Liver (tissue), 9 donors: ENCODE results near the gene OSTN. TPM values are rescaled to one million over a fixed set of nuclear protein-coding genes. Genes with fewer than 3 reads are reported as not detected.

ENCODE experiments used
- DNase-seq: peaks from one replicate; pipeline ENCODE4 v3.0.0-alpha.2; 2017; ENCODE audit warnings: low spot score
- H3K27ac ChIP-seq, 2 donors: one replicate each; pipeline ENCODE4 v1.7.0; 2013; ENCODE audit warnings: inconsistent platforms in 2 of 2, low read length in 2 of 2, control low read depth in 1 of 2, low read depth in 1 of 2, mild to moderate bottlenecking in 1 of 2
- H3K27me3 ChIP-seq, 4 donors: one replicate each; pipeline versions ENCODE4 v1.6.1 to v1.7.0; 2013; ENCODE audit warnings: low read length in 3 of 4, inconsistent platforms in 1 of 4, mild to moderate bottlenecking in 1 of 4, moderate library complexity in 1 of 4; ENCODE audit not compliant: control insufficient read depth in 4 of 4, insufficient read depth in 4 of 4
- H3K36me3 ChIP-seq, 4 donors: one replicate each; pipeline versions ENCODE4 v1.6.1 to v1.7.0; 2013; ENCODE audit warnings: low read length in 3 of 4, mild to moderate bottlenecking in 3 of 4, low read depth in 1 of 4, moderate library complexity in 1 of 4; ENCODE audit not compliant: control insufficient read depth in 4 of 4, insufficient read depth in 3 of 4
- H3K4me1 ChIP-seq, 4 donors: one replicate each; pipeline versions ENCODE4 v1.6.1 to v1.7.0; 2013; ENCODE audit warnings: low read length in 3 of 4, mild to moderate bottlenecking in 3 of 4, moderate library complexity in 1 of 4; ENCODE audit not compliant: control insufficient read depth in 4 of 4, insufficient read depth in 4 of 4
- H3K4me3 ChIP-seq, 3 donors: one replicate each; pipeline versions ENCODE4 v1.6.1 to v1.7.0; 2013; ENCODE audit warnings: low read length in 3 of 3, control low read depth in 1 of 3, low read depth in 1 of 3, mild to moderate bottlenecking in 1 of 3
- H3K9ac ChIP-seq, 2 donors: one replicate each; pipeline ENCODE4 v1.7.0; 2013; ENCODE audit warnings: low read length in 2 of 2, mild to moderate bottlenecking in 2 of 2, moderate library complexity in 2 of 2, control low read depth in 1 of 2, low read depth in 1 of 2
- H3K9me3 ChIP-seq, 4 donors: one replicate each; pipeline versions ENCODE4 v1.6.1 to v1.7.0; 2013; ENCODE audit warnings: low read length in 3 of 4; ENCODE audit not compliant: control insufficient read depth in 4 of 4
- EGR1 ChIP-seq, 2 donors: IDR thresholded peaks; 2 replicates each; pipeline ENCODE4 v1.6.1; 2016 to 2018; ENCODE audit warnings: antibody characterized with exemption in 2 of 2, low read depth in 2 of 2
- FOXA1 ChIP-seq: IDR thresholded peaks from 2 replicates; pipeline ENCODE4 v1.6.1; 2016; ENCODE audit warnings: antibody characterized with exemption
- FOXA2 ChIP-seq: IDR thresholded peaks from 2 replicates; pipeline ENCODE4 v1.6.1; 2016; ENCODE audit warnings: antibody characterized with exemption
- GABPA ChIP-seq, 2 donors: IDR thresholded peaks in 1 of 2; conservative IDR thresholded peaks in 1 of 2; 2 replicates each; pipeline ENCODE4 v1.6.1; 2016; ENCODE audit warnings: antibody characterized with exemption in 2 of 2, mild to moderate bottlenecking in 1 of 2, moderate library complexity in 1 of 2
- HNF4A ChIP-seq, 2 donors: conservative IDR thresholded peaks; 2 replicates each; pipeline ENCODE4 v1.6.1; 2016; ENCODE audit warnings: antibody characterized with exemption in 2 of 2, mild to moderate bottlenecking in 2 of 2
- HNF4G ChIP-seq: IDR thresholded peaks from 2 replicates; pipeline ENCODE4 v1.6.1; 2016; ENCODE audit warnings: antibody characterized with exemption
- JUND ChIP-seq, 2 donors: IDR thresholded peaks; 2 replicates each; pipeline ENCODE4 v1.6.1; 2016; ENCODE audit warnings: antibody characterized with exemption in 2 of 2
- NR2F2 ChIP-seq: IDR thresholded peaks from 2 replicates; pipeline ENCODE4 v1.6.1; 2016; ENCODE audit warnings: antibody characterized with exemption
- RAD21 ChIP-seq, 2 donors: IDR thresholded peaks; 2 replicates each; pipeline ENCODE4 v1.6.1; 2016; ENCODE audit warnings: antibody characterized with exemption in 2 of 2, mild to moderate bottlenecking in 2 of 2
- REST ChIP-seq: IDR thresholded peaks from 2 replicates; pipeline ENCODE4 v1.6.1; 2016; ENCODE audit warnings: antibody characterized with exemption, mild to moderate bottlenecking
- RXRA ChIP-seq, 2 donors: IDR thresholded peaks; 2 replicates each; pipeline ENCODE4 v1.6.1; 2017 to 2018; ENCODE audit warnings: antibody characterized with exemption in 2 of 2, mild to moderate bottlenecking in 1 of 2
- SP1 ChIP-seq: IDR thresholded peaks from 2 replicates; pipeline ENCODE4 v1.6.1; 2018; ENCODE audit warnings: antibody characterized with exemption, mild to moderate bottlenecking
- TAF1 ChIP-seq: conservative IDR thresholded peaks from 2 replicates; pipeline ENCODE4 v1.6.1; 2016; ENCODE audit warnings: antibody characterized with exemption, mild to moderate bottlenecking
- YY1 ChIP-seq: IDR thresholded peaks from 2 replicates; pipeline ENCODE4 v1.6.1; 2016; ENCODE audit warnings: antibody characterized with exemption, mild to moderate bottlenecking
- WGBS: extraction: QIAGEN DNeasy Blood & Tissue Kit; methylation state at CpG from one replicate; pipeline ENCODE4 v1.1.7; 2013; 5-methylcytosine and 5-hydroxymethylcytosine counted together
- polyA plus RNA-seq, 2 donors: library from polyadenylated mRNA; stranded (reverse) in 1 of 2; unstranded in 1 of 2; fragments of 200-250 nt in 1 of 2; fragments of >200 nt in 1 of 2; fragmentation: Nextera tagmentation in 1 of 2; extraction: Ambion mirVana in 1 of 2; gene quantifications; one replicate each; pipeline versions ENCODE4 v1.2.1 to v1.2.3, GENCODE V29; 2013 to 2015
- total RNA-seq, 2 donors: library from RNA; depleted of rRNA; stranded (reverse); fragments of >200 nt; gene quantifications; one replicate each; pipeline ENCODE4 v1.2.3, GENCODE V29; 2014
- TF ChIP-seq, protein P1 (sequence below): IDR thresholded peaks from 2 replicates; pipeline ENCODE4 v1.6.1; 2016; ENCODE audit warnings: antibody characterized with exemption
- TF ChIP-seq, protein P2 (sequence below): IDR thresholded peaks from 2 replicates; pipeline ENCODE4 v1.6.1; 2016; ENCODE audit warnings: antibody characterized with exemption
- TF ChIP-seq, protein P3 (sequence below): IDR thresholded peaks from 2 replicates; pipeline ENCODE4 v1.6.1; 2016; ENCODE audit warnings: antibody characterized with exemption
- TF ChIP-seq, protein P4 (sequence below): fragments of 150-350 bp; IDR thresholded peaks from 2 replicates; pipeline ENCODE4 v1.5.1; 2017; ENCODE audit warnings: improper control_type of control experiment, low read depth, low read length; ENCODE audit not compliant: missing input control
- donor health status: healthy.
- donor health status: healthy.
- donor health status: healthy.
- donor health status: healthy.
- donor health status: healthy.

OSTN gene
- total and polyA plus RNA-seq, 4 donors: not detected

DNA sequence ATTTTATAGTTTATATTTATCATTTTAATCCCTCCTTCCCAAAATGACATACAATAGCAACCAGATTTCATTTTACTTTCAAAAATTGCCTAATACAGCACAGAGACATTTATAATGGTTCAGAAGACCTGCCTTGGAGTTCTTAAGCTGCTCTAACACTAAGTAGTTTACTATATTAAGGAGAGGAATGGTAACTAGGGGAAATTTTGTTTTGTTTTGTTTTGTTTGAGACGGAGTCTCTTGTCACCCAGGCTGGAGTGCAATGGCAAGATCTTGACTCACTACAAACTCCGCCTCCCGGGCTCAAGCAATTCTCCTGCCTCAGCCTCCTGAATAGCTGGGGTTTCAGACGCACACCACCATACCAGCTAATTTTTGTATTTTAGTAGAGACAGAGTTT lies 107.4 kb downstream of the OSTN start:
- no peak for DNase-seq
- H3K9ac ChIP-seq: no peak overlapping the region
- H3K4me3 ChIP-seq: no peak overlapping the region
- no peaks in the 10 kb centered on the region for H3K9me3 ChIP-seq
- H3K27me3 ChIP-seq: no peaks in the 10 kb centered on the region
- no peak overlapping the region for H3K27ac ChIP-seq
- no peaks in the 10 kb centered on the region for H3K4me1 ChIP-seq
- H3K36me3 ChIP-seq: no peaks in the 10 kb centered on the region
- no peak for TF ChIP-seq JUND (IDR thresholded peaks at IDR 0.05)
- TF ChIP-seq, protein P1, sequence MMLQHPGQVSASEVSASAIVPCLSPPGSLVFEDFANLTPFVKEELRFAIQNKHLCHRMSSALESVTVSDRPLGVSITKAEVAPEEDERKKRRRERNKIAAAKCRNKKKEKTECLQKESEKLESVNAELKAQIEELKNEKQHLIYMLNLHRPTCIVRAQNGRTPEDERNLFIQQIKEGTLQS: no peak
- no peak for TF ChIP-seq FOXA1
- no peak for TF ChIP-seq NR2F2
- TF ChIP-seq RAD21 (IDR thresholded peaks at IDR 0.05): no peak
- TF ChIP-seq TAF1: no peak
- TF ChIP-seq, protein P2, sequence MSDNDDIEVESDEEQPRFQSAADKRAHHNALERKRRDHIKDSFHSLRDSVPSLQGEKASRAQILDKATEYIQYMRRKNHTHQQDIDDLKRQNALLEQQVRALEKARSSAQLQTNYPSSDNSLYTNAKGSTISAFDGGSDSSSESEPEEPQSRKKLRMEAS: no peak
- TF ChIP-seq FOXA2: no peak
- no peak for TF ChIP-seq SP1
- TF ChIP-seq, protein P3, sequence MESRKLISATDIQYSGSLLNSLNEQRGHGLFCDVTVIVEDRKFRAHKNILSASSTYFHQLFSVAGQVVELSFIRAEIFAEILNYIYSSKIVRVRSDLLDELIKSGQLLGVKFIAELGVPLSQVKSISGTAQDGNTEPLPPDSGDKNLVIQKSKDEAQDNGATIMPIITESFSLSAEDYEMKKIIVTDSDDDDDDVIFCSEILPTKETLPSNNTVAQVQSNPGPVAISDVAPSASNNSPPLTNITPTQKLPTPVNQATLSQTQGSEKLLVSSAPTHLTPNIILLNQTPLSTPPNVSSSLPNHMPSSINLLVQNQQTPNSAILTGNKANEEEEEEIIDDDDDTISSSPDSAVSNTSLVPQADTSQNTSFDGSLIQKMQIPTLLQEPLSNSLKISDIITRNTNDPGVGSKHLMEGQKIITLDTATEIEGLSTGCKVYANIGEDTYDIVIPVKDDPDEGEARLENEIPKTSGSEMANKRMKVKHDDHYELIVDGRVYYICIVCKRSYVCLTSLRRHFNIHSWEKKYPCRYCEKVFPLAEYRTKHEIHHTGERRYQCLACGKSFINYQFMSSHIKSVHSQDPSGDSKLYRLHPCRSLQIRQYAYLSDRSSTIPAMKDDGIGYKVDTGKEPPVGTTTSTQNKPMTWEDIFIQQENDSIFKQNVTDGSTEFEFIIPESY: no peak
- 96% methylated on average over 4 of the region's 4 CpGs for WGBS

DNA sequence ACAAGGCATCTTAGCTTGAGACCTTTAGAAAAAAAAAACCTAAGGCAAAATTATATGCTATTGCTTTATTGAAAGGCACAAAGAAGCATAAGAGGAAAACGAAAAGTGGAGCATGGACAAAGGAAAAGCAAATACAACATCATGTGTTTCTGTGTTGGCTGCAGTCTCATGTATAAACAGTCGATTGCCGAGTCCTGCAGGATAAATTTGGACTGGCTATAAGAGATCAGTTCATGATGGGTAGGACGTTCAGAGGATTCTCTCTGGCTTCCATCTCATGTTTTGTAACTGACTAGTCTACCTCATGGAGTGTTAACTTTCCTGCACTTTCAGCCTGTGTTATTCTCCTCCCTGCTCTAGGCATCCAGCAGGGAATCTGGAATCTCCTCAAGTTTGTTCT lies 108.3 kb downstream of the OSTN start:
- H3K9me3 ChIP-seq: no peaks in the 10 kb centered on the region
- H3K9ac ChIP-seq: no peak overlapping the region
- no peaks in the 10 kb centered on the region for H3K27me3 ChIP-seq
- DNase-seq: no peak
- TF ChIP-seq GABPA (IDR thresholded peaks at IDR 0.05 in 1 of 2, conservative IDR thresholded peaks at IDR 0.05 in 1 of 2) (no peak), NR2F2 (no peak), HNF4G (no peak), RXRA (IDR thresholded peaks at IDR 0.05) (peak in 1 of 2 donors; percentile 55), FOXA2 (peak; percentile 72), RAD21 (IDR thresholded peaks at IDR 0.05) (peak; percentile 23 to 35), REST (peak; percentile 40), JUND (IDR thresholded peaks at IDR 0.05) (peak in 1 of 2 donors; percentile 38), EGR1 (IDR thresholded peaks at IDR 0.05; ENCODE audit: low read depth in 2 of 2) (no peak), SP1 (peak; percentile 30), HNF4A (conservative IDR thresholded peaks at IDR 0.05) (peak; percentile 16 to 63), YY1 (peak; percentile 48), FOXA1 (peak; percentile 48), TAF1 (no peak)
- TF ChIP-seq, protein P3: peak; percentile 32
- TF ChIP-seq, protein P2: peak; percentile 51
- TF ChIP-seq, protein P4, sequence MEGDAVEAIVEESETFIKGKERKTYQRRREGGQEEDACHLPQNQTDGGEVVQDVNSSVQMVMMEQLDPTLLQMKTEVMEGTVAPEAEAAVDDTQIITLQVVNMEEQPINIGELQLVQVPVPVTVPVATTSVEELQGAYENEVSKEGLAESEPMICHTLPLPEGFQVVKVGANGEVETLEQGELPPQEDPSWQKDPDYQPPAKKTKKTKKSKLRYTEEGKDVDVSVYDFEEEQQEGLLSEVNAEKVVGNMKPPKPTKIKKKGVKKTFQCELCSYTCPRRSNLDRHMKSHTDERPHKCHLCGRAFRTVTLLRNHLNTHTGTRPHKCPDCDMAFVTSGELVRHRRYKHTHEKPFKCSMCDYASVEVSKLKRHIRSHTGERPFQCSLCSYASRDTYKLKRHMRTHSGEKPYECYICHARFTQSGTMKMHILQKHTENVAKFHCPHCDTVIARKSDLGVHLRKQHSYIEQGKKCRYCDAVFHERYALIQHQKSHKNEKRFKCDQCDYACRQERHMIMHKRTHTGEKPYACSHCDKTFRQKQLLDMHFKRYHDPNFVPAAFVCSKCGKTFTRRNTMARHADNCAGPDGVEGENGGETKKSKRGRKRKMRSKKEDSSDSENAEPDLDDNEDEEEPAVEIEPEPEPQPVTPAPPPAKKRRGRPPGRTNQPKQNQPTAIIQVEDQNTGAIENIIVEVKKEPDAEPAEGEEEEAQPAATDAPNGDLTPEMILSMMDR: no peak
- TF ChIP-seq, protein P1: no peak
- no peak overlapping the region for H3K27ac ChIP-seq
- no peak overlapping the region for H3K4me3 ChIP-seq
- 44% methylated on average over 4 of the region's 4 CpGs for WGBS
- no peaks in the 10 kb centered on the region for H3K36me3 ChIP-seq
- no peaks in the 10 kb centered on the region for H3K4me1 ChIP-seq
